ENCODE data around the gene GRIFIN.

- no peak for TF ChIP-seq POLR2AphosphoS5 (IDR thresholded peaks at IDR 0.05)
- TF ChIP-seq, protein P1, sequence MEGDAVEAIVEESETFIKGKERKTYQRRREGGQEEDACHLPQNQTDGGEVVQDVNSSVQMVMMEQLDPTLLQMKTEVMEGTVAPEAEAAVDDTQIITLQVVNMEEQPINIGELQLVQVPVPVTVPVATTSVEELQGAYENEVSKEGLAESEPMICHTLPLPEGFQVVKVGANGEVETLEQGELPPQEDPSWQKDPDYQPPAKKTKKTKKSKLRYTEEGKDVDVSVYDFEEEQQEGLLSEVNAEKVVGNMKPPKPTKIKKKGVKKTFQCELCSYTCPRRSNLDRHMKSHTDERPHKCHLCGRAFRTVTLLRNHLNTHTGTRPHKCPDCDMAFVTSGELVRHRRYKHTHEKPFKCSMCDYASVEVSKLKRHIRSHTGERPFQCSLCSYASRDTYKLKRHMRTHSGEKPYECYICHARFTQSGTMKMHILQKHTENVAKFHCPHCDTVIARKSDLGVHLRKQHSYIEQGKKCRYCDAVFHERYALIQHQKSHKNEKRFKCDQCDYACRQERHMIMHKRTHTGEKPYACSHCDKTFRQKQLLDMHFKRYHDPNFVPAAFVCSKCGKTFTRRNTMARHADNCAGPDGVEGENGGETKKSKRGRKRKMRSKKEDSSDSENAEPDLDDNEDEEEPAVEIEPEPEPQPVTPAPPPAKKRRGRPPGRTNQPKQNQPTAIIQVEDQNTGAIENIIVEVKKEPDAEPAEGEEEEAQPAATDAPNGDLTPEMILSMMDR (IDR thresholded peaks at IDR 0.05): no peak
- TF ChIP-seq POLR2A (IDR thresholded peaks at IDR 0.05): no peak
- TF ChIP-seq EP300 (IDR thresholded peaks at IDR 0.05): no peak
These were observed 31.7 kb upstream of the GRIFIN start for GRCh38 chr7:2507917-2508306.

All from sigmoid colon (tissue), 4 donors.